IMR-90 (cell line): ENCODE measurements around the gene BUD23. TPM values are rescaled to one million over a fixed set of nuclear protein-coding genes. Genes with fewer than 3 reads are reported as not detected.

Source experiments
- ATAC-seq: fragments of 200-7000 bp; cut with Tn5 transposase; 2 replicates; pipeline ENCODE4 v1.9.1; 2020; ENCODE audit warnings: low read depth, mild to moderate bottlenecking, moderate library complexity
- BruUV-seq: library from RNA; stranded (reverse); fragments of 400-500 nt; replicated peaks from 2 replicates; lab custom pipeline; 2021; lab: Mats Ljungman, UMichigan
- CTCF ChIA-PET: fragments of 300-600 bp; formaldehyde crosslinking; extraction: SDS; loops from one replicate; lab custom pipeline; 2021; ENCODE audit warnings: antibody characterized with exemption; lab: Yijun Ruan, JAX
- POLR2A ChIA-PET: fragments of 300-600 bp; sonication (Branson Sonifier 250); formaldehyde crosslinking; loops from one replicate; lab custom pipeline; 2022; ENCODE audit warnings: antibody characterized with exemption; ENCODE audit not compliant: unreplicated experiment; lab: Charles Lee
- DNase-seq: peaks from one replicate; pipeline ENCODE4 v3.0.0; 2013
- H2AFZ ChIP-seq: replicated peaks from 2 replicates; pipeline ENCODE3; 2013; ENCODE audit warnings: low read length, mild to moderate bottlenecking; ENCODE audit not compliant: poor library complexity
- H2AK5ac ChIP-seq: 2 replicates; pipeline ENCODE4 v1.6.1; 2013; ENCODE audit warnings: low read depth, low read length, inconsistent platforms
- H2AK9ac ChIP-seq: replicated peaks from 2 replicates; pipeline ENCODE3; 2013; ENCODE audit warnings: mild to moderate bottlenecking, low read depth, low read length, moderate library complexity; ENCODE audit not compliant: poor library complexity
- H2BK120ac ChIP-seq: 2 replicates; pipeline ENCODE4 v1.6.1; 2013; ENCODE audit warnings: low read depth, low read length, inconsistent platforms
- H2BK15ac ChIP-seq: 3 replicates; pipeline ENCODE4 v1.6.1; 2013; ENCODE audit warnings: low read depth, low read length, inconsistent platforms
- H2BK20ac ChIP-seq: 2 replicates; pipeline ENCODE4 v1.6.1; 2013; ENCODE audit warnings: low read depth, mild to moderate bottlenecking, inconsistent platforms, low read length, moderate library complexity
- H2BK5ac ChIP-seq: 2 replicates; pipeline ENCODE4 v1.6.1; 2013; ENCODE audit warnings: mild to moderate bottlenecking, low read depth, low read length, inconsistent platforms; ENCODE audit not compliant: poor library complexity, severe bottlenecking
- H3K14ac ChIP-seq: replicated peaks from 2 replicates; pipeline ENCODE4 v1.6.1; 2013; ENCODE audit warnings: low read depth, low read length, inconsistent platforms
- H3K18ac ChIP-seq: 2 replicates; pipeline ENCODE4 v1.6.1; 2013; ENCODE audit warnings: low read depth, low read length, control low read depth
- H3K23ac ChIP-seq: 2 replicates; pipeline ENCODE4 v1.6.1; 2013; ENCODE audit warnings: low read depth, low read length, inconsistent platforms
- H3K27ac ChIP-seq: 2 replicates; pipeline ENCODE4 v1.5.1; 2013; ENCODE audit warnings: mild to moderate bottlenecking, control low read depth, low read length; ENCODE audit not compliant: insufficient read depth
- H3K27me3 ChIP-seq: 2 replicates; pipeline ENCODE4 v1.6.1; 2013; ENCODE audit warnings: low read length; ENCODE audit not compliant: control insufficient read depth, insufficient read depth
- H3K36me3 ChIP-seq: 2 replicates; pipeline ENCODE4 v1.6.1; 2013; ENCODE audit warnings: low read length, mixed read lengths; ENCODE audit not compliant: control insufficient read depth, insufficient read depth
- H3K4ac ChIP-seq: 2 replicates; pipeline ENCODE4 v1.6.1; 2013; ENCODE audit warnings: low read depth, low read length, inconsistent platforms
- H3K4me1 ChIP-seq: 2 replicates; pipeline ENCODE4 v1.6.1; 2013; ENCODE audit warnings: low read length, mixed read lengths; ENCODE audit not compliant: control insufficient read depth, insufficient read depth
- H3K4me2 ChIP-seq: 2 replicates; pipeline ENCODE4 v1.6.1; 2013; ENCODE audit warnings: low read depth, mild to moderate bottlenecking, control low read depth, low read length, moderate library complexity
- H3K4me3 ChIP-seq: 2 replicates; pipeline ENCODE4 v1.5.1; 2013; ENCODE audit warnings: low read depth, mild to moderate bottlenecking, control low read depth, low read length, moderate library complexity; ENCODE audit not compliant: insufficient read depth
- H3K56ac ChIP-seq: 2 replicates; pipeline ENCODE4 v1.6.1; 2013; ENCODE audit warnings: low read length, inconsistent platforms; ENCODE audit not compliant: insufficient read depth; ENCODE audit errors: extremely low read depth
- H3K79me1 ChIP-seq, 2 experiments: 2 replicates each; pipeline ENCODE4 v1.6.1; 2013; ENCODE audit warnings: low read length in 2 of 2, inconsistent platforms in 1 of 2, low read depth in 1 of 2
- H3K9ac ChIP-seq: 2 replicates; pipeline ENCODE4 v1.6.1; 2013; ENCODE audit warnings: low read depth, low read length, control low read depth
- H3K9me1 ChIP-seq: 2 replicates; pipeline ENCODE4 v1.6.1; 2013; ENCODE audit warnings: low read length, inconsistent platforms; ENCODE audit not compliant: insufficient read depth
- H3K9me3 ChIP-seq: 2 replicates; pipeline ENCODE4 v1.6.1; 2013; ENCODE audit warnings: low read length; ENCODE audit not compliant: control insufficient read depth, insufficient read depth
- H4K20me1 ChIP-seq: 2 replicates; pipeline ENCODE4 v1.6.1; 2013; ENCODE audit warnings: low read length, inconsistent platforms; ENCODE audit not compliant: insufficient read depth
- H4K5ac ChIP-seq: 2 replicates; pipeline ENCODE4 v1.6.1; 2013; ENCODE audit warnings: mild to moderate bottlenecking, low read depth, low read length, control low read depth
- H4K8ac ChIP-seq, 2 experiments: 2 replicates each; pipeline ENCODE4 v1.6.1; 2013; ENCODE audit warnings: low read depth in 2 of 2, low read length in 2 of 2, control low read depth in 1 of 2, inconsistent platforms in 1 of 2
- H4K91ac ChIP-seq: 2 replicates; pipeline ENCODE4 v1.6.1; 2013; ENCODE audit warnings: low read depth, low read length, inconsistent platforms; ENCODE audit not compliant: insufficient read depth
- CHD1 ChIP-seq: IDR thresholded peaks from 2 replicates; pipeline ENCODE4 v1.6.1; 2012; ENCODE audit warnings: low read depth, low read length, improper control_type of control experiment
- CTCF ChIP-seq: conservative IDR thresholded peaks from 2 replicates; pipeline ENCODE4 v1.5.1; 2012; ENCODE audit warnings: mild to moderate bottlenecking, low read depth, low read length, improper control_type of control experiment
- ELK1 ChIP-seq: fragments of 150-350 bp; IDR thresholded peaks from 2 replicates; pipeline ENCODE4 v1.6.1; 2016; ENCODE audit warnings: low read depth, mild to moderate bottlenecking, low read length, moderate library complexity, borderline replicate concordance
- FOS ChIP-seq: fragments of 150-350 bp; IDR thresholded peaks from 2 replicates; pipeline ENCODE4 v1.6.1; 2016; ENCODE audit warnings: low read depth, low read length
- MAFK ChIP-seq: IDR thresholded peaks from 2 replicates; pipeline ENCODE4 v1.6.1; 2012; ENCODE audit warnings: low read depth, low read length, improper control_type of control experiment
- MAZ ChIP-seq: IDR thresholded peaks from 2 replicates; pipeline ENCODE4 v1.6.1; 2012; ENCODE audit warnings: low read depth, mild to moderate bottlenecking, low read length, improper control_type of control experiment, moderate library complexity, borderline replicate concordance
- NFE2L2 ChIP-seq: fragments of 150-350 bp; IDR thresholded peaks from 2 replicates; pipeline ENCODE4 v1.6.1; 2016; ENCODE audit warnings: low read depth, mild to moderate bottlenecking, low read length
- POLR2A ChIP-seq: IDR thresholded peaks from 2 replicates; pipeline ENCODE4 v1.6.1; 2012; ENCODE audit warnings: mild to moderate bottlenecking, low read depth, low read length
- RAD21 ChIP-seq: IDR thresholded peaks from 2 replicates; pipeline ENCODE4 v1.6.1; 2012; ENCODE audit warnings: low read length, improper control_type of control experiment
- RCOR1 ChIP-seq: IDR thresholded peaks from 2 replicates; pipeline ENCODE4 v1.6.1; 2012; ENCODE audit warnings: mild to moderate bottlenecking, low read length, improper control_type of control experiment; ENCODE audit not compliant: insufficient replicate concordance
- RFX5 ChIP-seq: IDR thresholded peaks from 2 replicates; pipeline ENCODE4 v1.8.0; 2012; ENCODE audit warnings: low read depth, mild to moderate bottlenecking, low read length, moderate library complexity
- SMC3 ChIP-seq: fragments of 150-350 bp; IDR thresholded peaks from 2 replicates; pipeline ENCODE4 v1.6.1; 2016; ENCODE audit warnings: low read depth, mild to moderate bottlenecking, antibody characterized with exemption, low read length, moderate library complexity
- USF2 ChIP-seq: fragments of 150-350 bp; IDR thresholded peaks from 2 replicates; pipeline ENCODE4 v1.6.1; 2017; ENCODE audit warnings: mild to moderate bottlenecking, antibody characterized with exemption, low read length, low read depth
- WGBS, 2 experiments: methylation state at CpG; one replicate each; pipeline versions ENCODE4 v1.1.5 to v1.1.7; 2013; ENCODE audit warnings: missing lambda C conversion rate in 2 of 2; ENCODE audit not compliant: insufficient read length in 1 of 2; ENCODE audit errors: extremely low coverage in 2 of 2; 5-methylcytosine and 5-hydroxymethylcytosine counted together
- dilution Hi-C: fragments of 300-500 bp; cut with HindIII; formaldehyde crosslinking; loops from one replicate; pipeline ENCODE4 v1.14.3; 2018; ENCODE audit warnings: low sequenced_read_pairs; ENCODE audit not compliant: unreplicated experiment
- in situ Hi-C: fragments of 300-500 bp; cut with MboI; formaldehyde crosslinking; loops from 3 replicates; pipeline ENCODE4 v1.14.3; 2019; ENCODE audit warnings: low sequenced_read_pairs, inconsistent platforms, mixed read lengths
- intact Hi-C: fragments of 100-400 bp; cut with micrococcal nuclease; formaldehyde crosslinking; loops from 2 replicates; pipeline ENCODE4 v1.10.0; 2022
- polyA plus RNA-seq, 3 experiments: library from polyadenylated mRNA; depleted of rRNA; stranded (reverse); fragments of >200 nt; gene quantifications; 2 replicates each; pipeline ENCODE4 v1.2.3, GENCODE V29; 2012; ENCODE audit warnings: low replicate concordance in 1 of 3
- total RNA-seq: library from RNA; depleted of rRNA; stranded (reverse); fragments of >200 nt; gene quantifications from 2 replicates; pipeline ENCODE4 v1.2.3, GENCODE V29; 2012

BUD23 gene
- total and polyA plus RNA-seq, 2 of the 4 experiments (the other 2 are of a cell fraction): 35.7 to 65.2 TPM

- no peak overlapping the region for H3K9ac ChIP-seq
- peaks cover 21% of the 10 kb centered on the region for H3K9me1 ChIP-seq
- H3K27me3 ChIP-seq: no peaks in the 10 kb centered on the region
- H3K36me3 ChIP-seq: peaks cover 2% of the 10 kb centered on the region; the same call in 1 of the 2 replicates
- peak overlapping the region; percentile 7; the same call in 1 of the 2 replicates for H2BK120ac ChIP-seq
- peaks cover 22 to 73% of the 10 kb centered on the region in 2 experiments for H3K79me1 ChIP-seq
- H3K56ac ChIP-seq: no peak overlapping the region
- H2AFZ ChIP-seq: no peak overlapping the region
- peak overlapping the region; percentile 55 for H2BK5ac ChIP-seq
- peak overlapping the region; percentile 26 for H2AK9ac ChIP-seq
- ATAC-seq (peak; percentile 80), DNase-seq (peak; percentile 98)
- no peak overlapping the region for H2BK15ac ChIP-seq
- 96% methylated on average over 4 of the region's 16 CpGs; no CpG with 5 or more reads in 1 of the 2 experiments for WGBS, 2 experiments
- no TSS peak for BruUV-seq
- ChIA-PET POLR2A (no interaction called here), CTCF (interaction anchor here (0.9 kb wide), 1 partner anchor 13 kb away, joined by 3 read pairs; no protein-coding TSS in a partner anchor)
- H4K20me1 ChIP-seq: peaks cover 74% of the 10 kb centered on the region
- H3K4me3 ChIP-seq: no peak overlapping the region
- no peak overlapping the region; the same call in 1 of the 2 replicates for H2BK20ac ChIP-seq
- peaks cover 28% of the 10 kb centered on the region for H3K4me1 ChIP-seq
- no peak overlapping the region for H3K23ac ChIP-seq
- peak overlapping the region in 1 of 2 experiments; percentile 54; a peak in 1 of 4 replicates for H4K8ac ChIP-seq
- peak overlapping the region; percentile 58 for H2AK5ac ChIP-seq
- in situ Hi-C loops: no loop called here
- peak overlapping the region; percentile 51; the same call in 1 of the 2 replicates for H3K4ac ChIP-seq
- H4K5ac ChIP-seq: no peak overlapping the region
- H3K27ac ChIP-seq: peak overlapping the region; percentile 20
- 0 out of 2 replicates have a peak overlapping the region, but pooled peaks have one; percentile 1 for H4K91ac ChIP-seq
- no peaks in the 10 kb centered on the region for H3K9me3 ChIP-seq
- intact Hi-C loops: loop anchor here (5.0 kb wide), 2 partner anchors 33 to 48 kb away; partner anchors contain the start of genes BUD23, DNAJC30 and VPS37D
- peak overlapping the region; percentile 59 for H3K4me2 ChIP-seq
- no peak overlapping the region for H3K18ac ChIP-seq
- dilution Hi-C loops: no loop called here
- H3K14ac ChIP-seq: no peak overlapping the region; the same call in 1 of the 2 replicates
- TF ChIP-seq CHD1: 0 out of 2 replicates have a peak, but pooled peaks have one; percentile 63
- peak; percentile 68 for TF ChIP-seq MAFK
- no peak for TF ChIP-seq RAD21
- TF ChIP-seq CTCF: no peak
- no peak for TF ChIP-seq USF2
- TF ChIP-seq RFX5: no peak
- TF ChIP-seq NFE2L2: peak; percentile 79
- TF ChIP-seq ELK1: no peak
- peak; percentile 28; the same call in 1 of the 2 replicates for TF ChIP-seq POLR2A
- peak; percentile 92 for TF ChIP-seq FOS
- peak; percentile 76; the same call in 1 of the 2 replicates for TF ChIP-seq MAZ
- TF ChIP-seq RCOR1: peak; percentile 95
- 0 out of 2 replicates have a peak, but pooled peaks have one; percentile 12 for TF ChIP-seq SMC3
Measured at GRCh38 chr7:73715648-73716317, 32.4 kb downstream of the BUD23 start.
